Kidney (tissue), 14 donors: Measurements from ENCODE around the gene ZNF528. TPM values are rescaled to one million over a fixed set of nuclear protein-coding genes. Genes with fewer than 3 reads are reported as not detected.

Experiments
- DNase-seq, 5 donors: peaks; one replicate each; pipeline ENCODE4 v3.0.0-alpha.2; 2013 to 2020
- FAIRE-seq: peaks from 2 replicates; lab custom pipeline; 2012; peaks lifted over from hg19 to GRCh38; lab: Jason Lieb, UNC
- H3K27ac ChIP-seq, 2 donors: one replicate each; pipeline ENCODE4 v1.7.0; 2013; ENCODE audit warnings: low read depth in 2 of 2, low read length in 2 of 2, inconsistent platforms in 1 of 2
- H3K27me3 ChIP-seq: one replicate; pipeline ENCODE4 v1.7.1; 2013; ENCODE audit warnings: low read length, inconsistent platforms; ENCODE audit not compliant: control insufficient read depth, insufficient read depth
- H3K36me3 ChIP-seq, 3 donors: one replicate each; pipeline versions ENCODE4 v1.7.0 to v1.7.1; 2013; ENCODE audit warnings: low read length in 3 of 3, control low read depth in 1 of 3, inconsistent platforms in 1 of 3; ENCODE audit not compliant: insufficient read depth in 3 of 3, control insufficient read depth in 2 of 3
- H3K4me1 ChIP-seq, 3 donors: one replicate each; pipeline versions ENCODE4 v1.7.0 to v1.7.1; 2013; ENCODE audit warnings: low read length in 3 of 3, inconsistent platforms in 1 of 3, low read depth in 1 of 3; ENCODE audit not compliant: control insufficient read depth in 2 of 3, insufficient read depth in 2 of 3
- H3K4me3 ChIP-seq, 3 donors: one replicate each; pipeline versions ENCODE4 v1.7.0 to v1.8.1; 2013; ENCODE audit warnings: low read length in 3 of 3, control low read depth in 1 of 3, inconsistent platforms in 1 of 3
- H3K9ac ChIP-seq, 3 donors: one replicate each; pipeline versions ENCODE4 v1.7.0 to v1.7.1; 2013; ENCODE audit warnings: low read length in 3 of 3, control low read depth in 1 of 3, inconsistent platforms in 1 of 3
- H3K9me3 ChIP-seq, 3 donors: one replicate each; pipeline versions ENCODE4 v1.7.0 to v1.7.1; 2013; ENCODE audit warnings: low read length in 3 of 3, control low read depth in 1 of 3, inconsistent platforms in 1 of 3; ENCODE audit not compliant: control insufficient read depth in 2 of 3, insufficient read depth in 1 of 3
- intact Hi-C: fragments of 100-400 bp; cut with DNase I; formaldehyde crosslinking; loops from one replicate; pipeline ENCODE4 v1.11.1; 2022
- polyA plus RNA-seq: library from polyadenylated mRNA; stranded (reverse); fragments of 350-450 nt; fragmentation: Illumina TruSeq; extraction: RNeasy Lipid Tissue Mini Kit (QIAGEN cat#74804); gene quantifications from one replicate; pipeline ENCODE4 v1.2.3, GENCODE V29; 2014; ENCODE audit warnings: low read depth, low replicate concordance; ENCODE audit not compliant: insufficient read depth
- total RNA-seq: library from RNA; stranded (reverse); fragmentation: NEBNext Ultra II Directional; extraction: Animal tissue kit (Norgen Biotek cat#: 25700); gene quantifications from one replicate; pipeline ENCODE4 v1.2.1, GENCODE V29; 2021
- TF ChIP-seq, protein P1 (sequence below): IDR thresholded peaks from 3 replicates; pipeline ENCODE4 v1.5.1; 2012; ENCODE audit warnings: mild to moderate bottlenecking, moderate library complexity, borderline replicate concordance; ENCODE audit not compliant: insufficient read depth; ENCODE audit errors: extremely low read depth
- donor health status: control.
- donor health status: control.
- donor health status: control.
- donor health status: control.
- donor health status: control.
- donor health status: DM: yes; HTN: yes; CAD: no.
- donor health status: Normal renal cell carcinoma (clear cell type).

ZNF528 gene
- total and polyA plus RNA-seq, 2 donors from 2014 or later, result 10.1 to 32.0 TPM

GRCh38 chr19:52366414-52366824, 31.2 kb upstream of the ZNF528 start:
- TF ChIP-seq, protein P1, sequence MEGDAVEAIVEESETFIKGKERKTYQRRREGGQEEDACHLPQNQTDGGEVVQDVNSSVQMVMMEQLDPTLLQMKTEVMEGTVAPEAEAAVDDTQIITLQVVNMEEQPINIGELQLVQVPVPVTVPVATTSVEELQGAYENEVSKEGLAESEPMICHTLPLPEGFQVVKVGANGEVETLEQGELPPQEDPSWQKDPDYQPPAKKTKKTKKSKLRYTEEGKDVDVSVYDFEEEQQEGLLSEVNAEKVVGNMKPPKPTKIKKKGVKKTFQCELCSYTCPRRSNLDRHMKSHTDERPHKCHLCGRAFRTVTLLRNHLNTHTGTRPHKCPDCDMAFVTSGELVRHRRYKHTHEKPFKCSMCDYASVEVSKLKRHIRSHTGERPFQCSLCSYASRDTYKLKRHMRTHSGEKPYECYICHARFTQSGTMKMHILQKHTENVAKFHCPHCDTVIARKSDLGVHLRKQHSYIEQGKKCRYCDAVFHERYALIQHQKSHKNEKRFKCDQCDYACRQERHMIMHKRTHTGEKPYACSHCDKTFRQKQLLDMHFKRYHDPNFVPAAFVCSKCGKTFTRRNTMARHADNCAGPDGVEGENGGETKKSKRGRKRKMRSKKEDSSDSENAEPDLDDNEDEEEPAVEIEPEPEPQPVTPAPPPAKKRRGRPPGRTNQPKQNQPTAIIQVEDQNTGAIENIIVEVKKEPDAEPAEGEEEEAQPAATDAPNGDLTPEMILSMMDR, result no peak
- H3K4me1 ChIP-seq, result peaks cover 0 to 2% (median 0%) of the 10 kb centered on the region in 3 donors
- no peak for FAIRE-seq
- no peak overlapping the region for H3K9ac ChIP-seq
- DNase-seq, result no peak
- H3K36me3 ChIP-seq, result peaks cover 6 to 14% (median 11%) of the 10 kb centered on the region in 3 donors
- intact Hi-C loops, result no loop called here
- no peaks in the 10 kb centered on the region for H3K27me3 ChIP-seq
- H3K4me3 ChIP-seq, result peak overlapping the region in 1 of 3 donors; percentile 17
- peaks cover 6 to 40% (median 16%) of the 10 kb centered on the region in 3 donors for H3K9me3 ChIP-seq
- H3K27ac ChIP-seq, result no peak overlapping the region

- peaks cover 10 to 23% (median 21%) of the 10 kb centered on the region in 3 donors for H3K36me3 ChIP-seq
Measured at GRCh38 chr19:52369559-52370340, 27.9 kb upstream of the ZNF528 start, which contains the start of gene ZNF880. Gene ZNF880 (plus strand): TSS chr19:52369923. CDS start chr19:52369966, 43 bp downstream.

GRCh38 chr19:52370341-52370710, 27.3 kb upstream of the ZNF528 start:
- intact Hi-C loops, result no loop called here
- TF ChIP-seq, protein P1, result no peak
- FAIRE-seq, result no peak
- peaks cover 0 to 2% (median 0%) of the 10 kb centered on the region in 3 donors for H3K4me1 ChIP-seq
- peaks cover 12 to 23% (median 21%) of the 10 kb centered on the region in 3 donors for H3K36me3 ChIP-seq
- DNase-seq, result no peak
- H3K9ac ChIP-seq, result peak overlapping the region; percentile 69 to 98 (median 87)
- H3K27ac ChIP-seq, result peak overlapping the region; percentile 98
- H3K4me3 ChIP-seq, result peak overlapping the region; percentile 90 to 99 (median 90)
- no peaks in the 10 kb centered on the region for H3K27me3 ChIP-seq
- H3K9me3 ChIP-seq, result peaks cover 4 to 21% (median 12%) of the 10 kb centered on the region in 3 donors

More at GRCh38 chr19:52369559-52370340, 27.9 kb upstream of the ZNF528 start, which contains the start of gene ZNF880:
- TF ChIP-seq, protein P1, result no peak
- H3K4me3 ChIP-seq, result peak within 1 kb of the TSS; percentile 90 to 99 (median 90)
- H3K4me1 ChIP-seq, result peaks cover 0 to 2% (median 0%) of the 10 kb centered on the region in 3 donors
- intact Hi-C loops, result no loop called here
- H3K27ac ChIP-seq, result peak within 1 kb of the TSS; percentile 98
- DNase-seq, result peak; percentile 96 to 99 (median 98)
- peak within 1 kb of the TSS; percentile 69 to 98 (median 87) for H3K9ac ChIP-seq
- H3K9me3 ChIP-seq, result peaks cover 4 to 26% (median 16%) of the 10 kb centered on the region in 3 donors
- no peaks in the 10 kb centered on the region for H3K27me3 ChIP-seq
- no peak for FAIRE-seq
